Amygdala (tissue), 56 donors: ENCODE results near the gene AFDN.
"Not testable (repeated sequence)": the region's sequence is repeated elsewhere in the genome, so short reads cannot be mapped to it uniquely, and the experiment has no call there.

Experiments used
- DNase-seq, 56 donors: peaks; one replicate each; lab custom pipeline; 2025; lab: John Stamatoyannopoulos, UW

AFDN gene

GRCh38 chr6:167990016-167990945, 163.6 kb downstream of the AFDN start:
- DNase-seq, result peak in 1 of 56 donors; percentile 21

GRCh38 chr6:167993169-167993568, 166.5 kb downstream of the AFDN start:
- no peak for DNase-seq

- DNase-seq, result no peak
Observed at GRCh38 chr6:167993831-167994230, 167.1 kb downstream of the AFDN start.

GRCh38 chr6:167995302-167995701, 168.6 kb downstream of the AFDN start:
- no peak for DNase-seq

- DNase-seq, result no peak
Observed at GRCh38 chr6:167995731-167996151, 169.0 kb downstream of the AFDN start.

GRCh38 chr6:167996424-167997199, 169.9 kb downstream of the AFDN start:
- peak in 4 of 56 donors; percentile 35 to 60 (median 44) for DNase-seq

- no peak for DNase-seq
Observed at GRCh38 chr6:167997642-167998041, 170.9 kb downstream of the AFDN start, which contains the start of gene KIF25. TSS of gene KIF25 (plus strand) at chr6:167997671. CDS start at chr6:168029586, 31,915 bp downstream.

GRCh38 chr6:167998215-167998614, 171.5 kb downstream of the AFDN start:
- no peak for DNase-seq

- no peak for DNase-seq
Observed at GRCh38 chr6:168000198-168001028, 173.7 kb downstream of the AFDN start.

- no peak for DNase-seq
Observed at GRCh38 chr6:168001029-168001332, 174.3 kb downstream of the AFDN start.

GRCh38 chr6:168001514-168001913, 174.8 kb downstream of the AFDN start:
- DNase-seq, result not testable (repeated sequence)

GRCh38 chr6:168002804-168003203, 176.1 kb downstream of the AFDN start:
- no peak for DNase-seq

- no peak for DNase-seq
Observed at GRCh38 chr6:168004023-168004422, 177.3 kb downstream of the AFDN start.

GRCh38 chr6:168004945-168005344, 178.2 kb downstream of the AFDN start:
- no peak for DNase-seq

GRCh38 chr6:168005796-168006195, 179.1 kb downstream of the AFDN start:
- no peak for DNase-seq

- DNase-seq, result no peak
Observed at GRCh38 chr6:168007592-168008338, 181.1 kb downstream of the AFDN start.

GRCh38 chr6:168009331-168009730, 182.6 kb downstream of the AFDN start:
- no peak for DNase-seq

- no peak for DNase-seq
Observed at GRCh38 chr6:168011291-168011690, 184.6 kb downstream of the AFDN start.

- no peak for DNase-seq
Observed at GRCh38 chr6:168012431-168013249, 185.9 kb downstream of the AFDN start.
